Stomach smooth muscle (tissue), 2 donors: ENCODE data around the gene ATG9A.

Experiments
- H3K27ac ChIP-seq: one replicate; pipeline ENCODE4 v1.7.0; 2013; ENCODE audit warnings: mild to moderate bottlenecking, low read length, inconsistent platforms
- H3K27me3 ChIP-seq, 2 donors: one replicate each; pipeline ENCODE4 v1.7.0; 2013; ENCODE audit warnings: low read length in 2 of 2; ENCODE audit not compliant: insufficient read depth in 2 of 2, control insufficient read depth in 1 of 2
- H3K36me3 ChIP-seq, 2 donors: one replicate each; pipeline ENCODE4 v1.7.0; 2013; ENCODE audit warnings: low read length in 2 of 2; ENCODE audit not compliant: control insufficient read depth in 2 of 2, insufficient read depth in 2 of 2
- H3K4me1 ChIP-seq: one replicate; pipeline ENCODE4 v1.7.0; 2013; ENCODE audit warnings: low read length; ENCODE audit not compliant: control insufficient read depth, insufficient read depth
- H3K4me3 ChIP-seq, 2 donors: one replicate each; pipeline ENCODE4 v1.7.0; 2013; ENCODE audit warnings: low read length in 2 of 2
- H3K9ac ChIP-seq, 2 donors: one replicate each; pipeline ENCODE4 v1.7.0; 2013; ENCODE audit warnings: low read length in 2 of 2, mild to moderate bottlenecking in 1 of 2
- H3K9me3 ChIP-seq, 2 donors: one replicate each; pipeline ENCODE4 v1.7.0; 2013; ENCODE audit warnings: low read length in 2 of 2; ENCODE audit not compliant: control insufficient read depth in 2 of 2
- donor health status: healthy.
- donor health status: Pancreatic carcinoma.

The ATG9A gene

GRCh38 chr2:219179601-219180465, 49.6 kb downstream of the ATG9A start:
- peaks cover 46% of the 10 kb centered on the region for H3K4me1 ChIP-seq
- H3K27ac ChIP-seq = no peak overlapping the region
- peak overlapping the region in 1 of 2 donors; percentile 82 for H3K9ac ChIP-seq
- H3K27me3 ChIP-seq = no peaks in the 10 kb centered on the region
- H3K4me3 ChIP-seq = peak overlapping the region in 1 of 2 donors; percentile 93
- no peaks in the 10 kb centered on the region for H3K9me3 ChIP-seq
- peaks cover 45 to 46% of the 10 kb centered on the region in 2 donors for H3K36me3 ChIP-seq

GRCh38 chr2:219178377-219179175, 50.9 kb downstream of the ATG9A start:
- H3K4me3 ChIP-seq = peak overlapping the region; percentile 67 to 93
- H3K4me1 ChIP-seq = peaks cover 50% of the 10 kb centered on the region
- H3K27ac ChIP-seq = peak overlapping the region; percentile 99
- H3K9me3 ChIP-seq = no peaks in the 10 kb centered on the region
- peak overlapping the region; percentile 82 to 99 for H3K9ac ChIP-seq
- no peaks in the 10 kb centered on the region for H3K27me3 ChIP-seq
- peaks cover 51% of the 10 kb centered on the region in 2 donors for H3K36me3 ChIP-seq

GRCh38 chr2:219177552-219178376, 51.7 kb downstream of the ATG9A start, which contains the start of gene RETREG2:
Gene RETREG2 (plus strand): TSS chr2:219178275. CDS start chr2:219178353, 78 bp downstream.
- Histone ChIP-seq H3K9ac (peak within 1 kb of the TSS; percentile 99), H3K4me1 (peaks cover 50% of the 10 kb centered on the region), H3K27ac (peak within 1 kb of the TSS; percentile 99), H3K36me3 (peaks cover 47 to 51% of the 10 kb centered on the region in 2 donors), H3K9me3 (no peaks in the 10 kb centered on the region), H3K27me3 (no peaks in the 10 kb centered on the region), H3K4me3 (peak within 1 kb of the TSS; percentile 88 to 93)

- Histone ChIP-seq H3K4me3 (peak within 1 kb of the TSS; percentile 88 to 93), H3K36me3 (peaks cover 40 to 48% of the 10 kb centered on the region in 2 donors), H3K4me1 (peaks cover 50% of the 10 kb centered on the region), H3K9ac (peak within 1 kb of the TSS; percentile 99), H3K27ac (peak within 1 kb of the TSS; percentile 99), H3K27me3 (no peaks in the 10 kb centered on the region), H3K9me3 (no peaks in the 10 kb centered on the region)
Measured at GRCh38 chr2:219176818-219177551, 52.5 kb downstream of the ATG9A start, which contains the start of gene CNPPD1. Gene CNPPD1 (minus strand): TSS chr2:219176925. CDS start chr2:219176828, 97 bp downstream.

GRCh38 chr2:219175928-219176817, 53.3 kb downstream of the ATG9A start:
- Histone ChIP-seq H3K9ac (peak overlapping the region; percentile 99), H3K9me3 (no peaks in the 10 kb centered on the region), H3K36me3 (peaks cover 32 to 41% of the 10 kb centered on the region in 2 donors), H3K27me3 (no peaks in the 10 kb centered on the region), H3K4me1 (peaks cover 53% of the 10 kb centered on the region), H3K4me3 (peak overlapping the region; percentile 88 to 93), H3K27ac (peak overlapping the region; percentile 99)

GRCh38 chr2:219175486-219175885, 54.0 kb downstream of the ATG9A start:
- Histone ChIP-seq H3K36me3 (peaks cover 25 to 34% of the 10 kb centered on the region in 2 donors), H3K27me3 (no peaks in the 10 kb centered on the region), H3K9me3 (no peaks in the 10 kb centered on the region), H3K4me3 (peak overlapping the region; percentile 88 to 93), H3K4me1 (peaks cover 51% of the 10 kb centered on the region), H3K9ac (peak overlapping the region; percentile 99), H3K27ac (no peak overlapping the region)

GRCh38 chr2:219174801-219175200, 54.6 kb downstream of the ATG9A start:
- H3K36me3 ChIP-seq = peaks cover 19 to 27% of the 10 kb centered on the region in 2 donors
- H3K9ac ChIP-seq = peak overlapping the region in 1 of 2 donors; percentile 29
- no peak overlapping the region for H3K27ac ChIP-seq
- H3K9me3 ChIP-seq = no peaks in the 10 kb centered on the region
- H3K27me3 ChIP-seq = no peaks in the 10 kb centered on the region
- no peak overlapping the region for H3K4me3 ChIP-seq
- peaks cover 46% of the 10 kb centered on the region for H3K4me1 ChIP-seq

- H3K4me1 ChIP-seq = peaks cover 40% of the 10 kb centered on the region
- H3K9ac ChIP-seq = no peak overlapping the region
- no peak overlapping the region for H3K4me3 ChIP-seq
- no peaks in the 10 kb centered on the region for H3K9me3 ChIP-seq
- H3K27me3 ChIP-seq = no peaks in the 10 kb centered on the region
- peaks cover 15 to 24% of the 10 kb centered on the region in 2 donors for H3K36me3 ChIP-seq
- no peak overlapping the region for H3K27ac ChIP-seq
Measured at GRCh38 chr2:219174146-219174545, 55.3 kb downstream of the ATG9A start.

GRCh38 chr2:219173176-219173575, 56.3 kb downstream of the ATG9A start:
- Histone ChIP-seq H3K27me3 (no peaks in the 10 kb centered on the region), H3K4me1 (peaks cover 33% of the 10 kb centered on the region), H3K36me3 (peaks cover 15 to 24% of the 10 kb centered on the region in 2 donors), H3K9me3 (no peaks in the 10 kb centered on the region), H3K9ac (no peak overlapping the region), H3K27ac (no peak overlapping the region), H3K4me3 (no peak overlapping the region)
